Osteocyte (in vitro differentiated cells): ENCODE results near the gene PSRC1. TPM values are rescaled to one million over a fixed set of nuclear protein-coding genes. Genes with fewer than 3 reads are reported as not detected.
A peak's percentile ranks its signal among the peaks of the same experiment; 100 is the strongest.

Experiments
- DNase-seq: peaks from one replicate; pipeline ENCODE4 v3.0.0; 2021; ENCODE audit warnings: mixed read lengths; ENCODE audit not compliant: unreplicated experiment; ENCODE audit errors: extremely low spot score
- H3K27ac Mint-ChIP-seq: one replicate; pipeline ENCODE4 v1.8.0; 2021; ENCODE audit warnings: mild to moderate bottlenecking, mixed read lengths; ENCODE audit not compliant: unreplicated experiment
- H3K27me3 Mint-ChIP-seq: one replicate; pipeline ENCODE4 v1.8.0; 2021; ENCODE audit warnings: mixed read lengths; ENCODE audit not compliant: unreplicated experiment
- H3K36me3 Mint-ChIP-seq: one replicate; pipeline ENCODE4 v1.8.0; 2021; ENCODE audit warnings: mixed read lengths; ENCODE audit not compliant: unreplicated experiment
- H3K4me1 Mint-ChIP-seq: one replicate; pipeline ENCODE4 v1.8.0; 2021; ENCODE audit warnings: mixed read lengths; ENCODE audit not compliant: unreplicated experiment
- H3K4me3 Mint-ChIP-seq: one replicate; pipeline ENCODE4 v1.8.0; 2021; ENCODE audit warnings: mild to moderate bottlenecking, moderate library complexity, mixed read lengths; ENCODE audit not compliant: unreplicated experiment
- H3K9me3 Mint-ChIP-seq: one replicate; pipeline ENCODE4 v1.8.0; 2021; ENCODE audit warnings: mixed read lengths; ENCODE audit not compliant: unreplicated experiment
- total RNA-seq: library from RNA; stranded (reverse); gene quantifications from 2 replicates; pipeline ENCODE4 v1.2.1, GENCODE V29; 2021
- TF ChIP-seq, protein P1 (sequence below): fragments of 200-600 bp; sonication (generic); IDR thresholded peaks from 2 replicates; pipeline ENCODE4 v1.5.0; 2021; ENCODE audit warnings: antibody characterized with exemption, mild to moderate bottlenecking, moderate library complexity

The PSRC1 gene
- total RNA-seq, 1 donor from 2014 or later = 9.3 TPM

DNA sequence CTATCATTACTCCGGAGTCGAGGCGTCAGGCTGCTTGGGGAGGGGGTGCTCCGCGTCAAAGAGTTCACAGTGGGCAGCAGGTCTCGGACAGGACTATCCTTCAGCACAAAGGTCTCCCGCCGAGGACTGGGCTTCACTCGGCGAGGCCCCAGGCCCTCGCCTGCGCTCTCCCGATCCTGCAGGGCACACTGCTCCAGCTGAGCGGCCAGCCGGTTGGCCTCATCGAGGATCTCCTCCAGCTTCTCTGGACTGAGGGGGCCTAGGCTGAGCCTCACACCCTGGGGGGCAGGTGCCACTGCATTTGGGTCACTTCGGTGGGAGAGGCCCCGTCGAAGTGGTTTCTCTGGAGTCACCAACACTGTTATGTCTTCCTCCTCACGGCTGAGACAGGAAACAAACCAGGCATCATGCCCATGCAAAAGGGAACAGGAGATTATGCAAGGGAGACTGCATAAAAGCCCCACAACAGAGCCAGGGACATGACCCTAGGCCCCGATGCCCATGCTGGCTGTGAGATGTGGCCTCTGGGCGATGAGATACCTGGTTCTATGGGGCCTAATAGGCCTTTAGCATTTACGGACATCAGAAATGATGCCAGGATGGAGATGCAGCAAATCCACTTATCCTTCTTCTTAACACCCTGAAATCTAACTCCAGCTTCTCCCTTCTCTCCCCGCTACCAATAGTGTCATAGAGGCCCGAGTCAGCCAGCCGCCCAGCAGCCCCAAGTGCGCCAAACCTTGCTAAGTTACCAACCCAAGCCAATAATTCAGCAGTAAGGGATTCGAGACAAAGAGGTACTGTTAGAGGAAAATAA, 1.1 kb downstream of the PSRC1 start:
- TF ChIP-seq, protein P1, sequence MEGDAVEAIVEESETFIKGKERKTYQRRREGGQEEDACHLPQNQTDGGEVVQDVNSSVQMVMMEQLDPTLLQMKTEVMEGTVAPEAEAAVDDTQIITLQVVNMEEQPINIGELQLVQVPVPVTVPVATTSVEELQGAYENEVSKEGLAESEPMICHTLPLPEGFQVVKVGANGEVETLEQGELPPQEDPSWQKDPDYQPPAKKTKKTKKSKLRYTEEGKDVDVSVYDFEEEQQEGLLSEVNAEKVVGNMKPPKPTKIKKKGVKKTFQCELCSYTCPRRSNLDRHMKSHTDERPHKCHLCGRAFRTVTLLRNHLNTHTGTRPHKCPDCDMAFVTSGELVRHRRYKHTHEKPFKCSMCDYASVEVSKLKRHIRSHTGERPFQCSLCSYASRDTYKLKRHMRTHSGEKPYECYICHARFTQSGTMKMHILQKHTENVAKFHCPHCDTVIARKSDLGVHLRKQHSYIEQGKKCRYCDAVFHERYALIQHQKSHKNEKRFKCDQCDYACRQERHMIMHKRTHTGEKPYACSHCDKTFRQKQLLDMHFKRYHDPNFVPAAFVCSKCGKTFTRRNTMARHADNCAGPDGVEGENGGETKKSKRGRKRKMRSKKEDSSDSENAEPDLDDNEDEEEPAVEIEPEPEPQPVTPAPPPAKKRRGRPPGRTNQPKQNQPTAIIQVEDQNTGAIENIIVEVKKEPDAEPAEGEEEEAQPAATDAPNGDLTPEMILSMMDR = no peak
- Mint-ChIP-seq H3K27me3 (no peaks in the 10 kb centered on the region), H3K4me1 (peaks cover 35% of the 10 kb centered on the region), H3K27ac (peak overlapping the region; percentile 75), H3K36me3 (no peaks in the 10 kb centered on the region), H3K4me3 (peak overlapping the region; percentile 100), H3K9me3 (no peaks in the 10 kb centered on the region)
- DNase-seq = no peak

DNA sequence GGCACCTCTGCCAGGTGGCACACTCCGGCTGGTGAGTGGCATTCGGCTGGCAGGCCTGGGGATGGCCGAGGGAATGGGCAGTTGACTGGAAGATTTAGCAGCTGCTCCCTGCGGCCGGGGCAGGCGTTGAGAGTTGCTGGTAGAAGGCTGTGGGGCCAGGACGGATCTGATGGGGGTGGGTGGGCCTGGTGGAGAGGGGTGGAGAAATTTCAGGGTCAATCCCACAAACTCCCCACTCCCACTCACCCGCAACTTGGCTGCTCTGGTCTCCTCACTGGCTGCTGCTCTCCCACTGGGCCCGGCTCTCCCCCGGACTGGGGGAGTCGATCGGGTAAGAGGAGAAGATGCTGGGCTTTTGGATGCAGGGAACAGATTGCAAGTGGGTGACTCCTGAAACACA, 2.1 kb downstream of the PSRC1 start:
- H3K27me3 Mint-ChIP-seq = no peaks in the 10 kb centered on the region
- no peaks in the 10 kb centered on the region for H3K9me3 Mint-ChIP-seq
- no peak overlapping the region for H3K4me3 Mint-ChIP-seq
- TF ChIP-seq, protein P1 = no peak
- H3K4me1 Mint-ChIP-seq = peaks cover 41% of the 10 kb centered on the region
- no peak for DNase-seq
- no peaks in the 10 kb centered on the region for H3K36me3 Mint-ChIP-seq
- no peak overlapping the region for H3K27ac Mint-ChIP-seq

DNA sequence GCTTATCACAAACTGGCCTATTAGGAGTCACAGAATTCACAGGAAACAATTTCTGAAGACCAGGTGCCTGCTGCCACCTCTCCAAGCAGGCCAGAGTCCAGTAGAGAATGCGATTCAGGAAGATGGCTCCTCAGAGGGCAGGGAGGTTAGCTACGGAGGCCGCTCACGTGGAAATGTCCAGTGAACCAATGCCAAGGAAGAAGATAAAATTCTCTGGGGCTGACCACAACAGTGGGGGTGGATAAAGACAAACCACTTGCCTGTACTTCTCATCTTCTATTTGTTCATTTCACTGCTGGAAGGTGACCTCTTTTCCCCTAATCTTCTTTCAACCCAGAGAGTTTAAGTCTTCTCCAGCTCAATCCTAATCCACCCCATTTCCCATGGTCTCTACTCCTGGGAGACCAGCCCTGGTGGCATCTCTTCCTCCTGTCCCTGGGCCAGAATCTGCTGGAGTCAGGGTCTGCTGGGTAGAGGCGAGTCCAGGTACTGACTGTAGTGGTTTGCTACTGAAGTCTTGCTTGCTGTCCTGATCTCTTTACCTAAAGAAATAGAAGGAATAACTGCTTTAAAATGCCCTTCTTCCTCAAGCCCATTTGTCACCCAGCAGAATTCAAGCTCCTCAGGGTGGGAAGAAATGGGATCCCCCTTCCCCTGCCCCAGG, 3.2 kb downstream of the PSRC1 start:
- DNase-seq = no peak
- Mint-ChIP-seq H3K27ac (no peak overlapping the region), H3K9me3 (no peaks in the 10 kb centered on the region), H3K36me3 (no peaks in the 10 kb centered on the region), H3K4me1 (peaks cover 52% of the 10 kb centered on the region), H3K4me3 (no peak overlapping the region), H3K27me3 (no peaks in the 10 kb centered on the region)
- TF ChIP-seq, protein P1 = no peak

DNA sequence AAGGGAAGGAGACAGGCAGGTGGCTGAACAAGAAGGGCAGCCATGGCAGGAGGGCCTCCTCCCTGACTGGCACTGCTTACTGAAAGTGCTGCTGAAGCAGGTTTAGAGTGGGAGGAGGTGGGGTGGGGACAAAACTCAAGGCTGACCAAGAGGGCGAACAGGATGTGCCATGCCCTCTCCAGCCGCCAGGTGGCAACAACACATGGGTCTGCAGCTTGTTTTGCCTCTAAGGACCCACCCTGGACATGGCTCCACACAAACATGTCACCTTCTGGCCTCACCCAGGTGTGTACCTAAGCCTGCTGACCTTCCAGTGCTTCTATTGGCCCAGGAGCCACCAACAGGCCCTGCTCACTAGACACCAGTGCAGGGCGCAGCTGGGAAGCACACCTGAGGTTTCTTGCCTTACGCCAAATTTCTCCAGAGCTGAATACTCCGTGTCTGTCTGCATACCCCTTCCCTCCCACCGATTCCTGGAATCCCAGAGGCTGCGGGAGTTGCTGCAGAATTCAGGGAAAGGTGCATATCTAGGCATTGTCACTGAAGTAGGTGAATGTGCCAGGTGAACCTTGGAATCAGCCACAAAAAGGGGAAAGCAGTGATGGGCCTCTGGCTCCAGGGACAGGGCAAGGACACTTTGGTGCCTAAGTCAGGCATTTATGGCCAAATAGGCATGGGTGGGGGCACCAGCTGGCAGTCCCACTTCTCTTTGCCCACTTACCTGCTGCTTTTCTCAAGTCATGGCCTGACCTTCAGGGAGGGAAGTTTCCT, 5.3 kb downstream of the PSRC1 start:
- Mint-ChIP-seq H3K27me3 (no peaks in the 10 kb centered on the region), H3K27ac (peak overlapping the region; percentile 84), H3K36me3 (no peaks in the 10 kb centered on the region), H3K4me3 (no peak overlapping the region), H3K4me1 (peaks cover 52% of the 10 kb centered on the region), H3K9me3 (no peaks in the 10 kb centered on the region)
- TF ChIP-seq, protein P1 = peak; percentile 87
- peak; percentile 88 for DNase-seq
